ENCODE measurements around the gene SLC22A12.

SLC22A12 gene

DNA sequence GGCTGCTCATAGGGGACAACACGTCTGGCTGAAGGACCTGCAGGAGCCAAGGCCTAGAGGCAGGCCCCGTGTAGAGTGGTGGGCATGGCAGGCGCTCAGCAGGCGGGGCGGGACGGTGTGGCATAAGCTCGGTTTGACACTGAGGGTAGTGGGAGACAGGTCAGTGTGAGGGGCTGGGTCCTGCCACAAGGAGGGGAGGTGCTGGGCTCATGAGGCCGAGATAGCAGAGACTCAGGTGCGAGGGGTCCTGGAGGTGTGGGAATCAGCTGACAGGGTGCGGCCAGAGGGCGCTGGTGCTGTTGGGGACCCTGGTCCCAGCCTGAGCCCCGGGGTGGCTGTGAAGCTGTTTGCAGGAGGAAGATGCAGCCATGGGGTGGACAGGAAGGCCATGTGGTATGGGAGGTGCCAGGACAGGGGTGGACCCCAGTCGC, 6.7 kb downstream of the SLC22A12 start:
- Histone ChIP-seq H2BK5ac (ENCODE audit: low read length) (no peak overlapping the region), H3K23ac (ENCODE audit: low read depth, low read length, poor library complexity) (no peak overlapping the region), H3K18ac (ENCODE audit: low read length) (peak overlapping the region; percentile 62), H2BK120ac (ENCODE audit: low read depth, low read length) (peak overlapping the region; percentile 97), H3K14ac (ENCODE audit: low read length) (no peak overlapping the region), H3K4me3 (ENCODE audit: low read length in 2 of 2) (no peak overlapping the region), H3K27ac (replicated peaks; ENCODE audit: low read length) (no peak overlapping the region), H3K4me1 (ENCODE audit: control insufficient read depth in 2 of 2, insufficient read depth in 1 of 2, low read depth in 1 of 2, low read length in 2 of 2) (peaks cover 2 to 15% of the 10 kb centered on the region in 2 donors), H3K36me3 (replicated peaks in 1 of 2; ENCODE audit: control insufficient read depth in 2 of 2, insufficient read depth in 2 of 2, low read length in 2 of 2) (no peaks in the 10 kb centered on the region), H2BK12ac (ENCODE audit: low read length) (peak overlapping the region; percentile 75), H4K91ac (ENCODE audit: low read depth, low read length, poor library complexity) (no peak overlapping the region), H3K9ac (ENCODE audit: low read depth, low read length, poor library complexity) (peak overlapping the region; percentile 54), H3K79me1 (ENCODE audit: low read depth, low read length) (no peaks in the 10 kb centered on the region), H3K4ac (ENCODE audit: low read length) (no peak overlapping the region), H2BK15ac (ENCODE audit: low read length) (peak overlapping the region; percentile 68), H4K8ac (ENCODE audit: low read depth, low read length) (peak overlapping the region; percentile 53), H3K9me3 (replicated peaks in 1 of 2; ENCODE audit: control insufficient read depth in 2 of 2, insufficient read depth in 1 of 2, low read depth in 1 of 2, low read length in 2 of 2) (peaks cover 0 to 1% of the 10 kb centered on the region in 2 donors), H3K27me3 (ENCODE audit: control insufficient read depth in 3 of 3, insufficient read depth in 3 of 3, low read depth in 1 of 3, low read length in 3 of 3) (no peaks in the 10 kb centered on the region), H2AK5ac (ENCODE audit: low read depth, low read length) (peak overlapping the region; percentile 76), H2AFZ (ENCODE audit: low read length) (no peak overlapping the region), H3K4me2 (ENCODE audit: insufficient read depth, low read length, poor library complexity, severe bottlenecking) (no peak overlapping the region)
- WGBS, 2 donors (ENCODE audit: extremely low coverage in 2 of 2, insufficient read length in 2 of 2, insufficient replicate concordance in 1 of 2): no CpG with 5 or more reads among the region's 13 CpGs
- DNase-seq (ENCODE audit: low spot score): no peak

DNA sequence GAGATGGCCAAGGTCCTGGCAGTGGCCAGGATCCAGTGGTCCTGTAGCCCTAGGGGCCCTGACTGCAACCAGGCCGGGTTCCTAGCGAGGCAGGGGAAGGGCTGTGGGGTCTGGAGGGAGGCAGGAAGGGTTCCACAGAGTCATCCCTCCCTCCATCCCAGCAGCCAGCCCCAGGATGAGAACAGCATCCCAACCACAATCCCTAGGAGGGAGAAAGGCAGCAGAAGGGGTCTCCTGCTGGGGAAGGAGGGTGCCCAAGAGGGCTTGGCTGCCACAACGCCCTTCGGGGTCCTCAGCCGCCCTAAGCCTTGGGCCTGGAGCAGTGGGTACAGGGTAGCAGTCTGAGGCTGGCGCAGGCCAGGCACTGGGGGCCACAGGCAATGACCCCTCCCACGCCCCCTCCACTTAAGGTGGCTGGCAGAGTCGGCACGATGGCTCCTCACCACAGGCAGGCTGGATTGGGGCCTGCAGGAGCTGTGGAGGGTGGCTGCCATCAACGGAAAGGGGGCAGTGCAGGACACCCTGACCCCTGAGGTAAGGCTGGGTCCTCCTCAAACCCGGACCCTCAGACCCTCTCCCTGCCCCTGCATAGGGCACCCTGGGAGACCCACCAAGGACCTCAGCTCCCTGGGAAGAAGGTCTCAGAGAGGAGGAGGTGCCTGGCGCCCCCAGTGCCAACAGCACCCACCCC, 7.2 kb downstream of the SLC22A12 start:
- Histone ChIP-seq H3K27me3 (ENCODE audit: control insufficient read depth in 3 of 3, insufficient read depth in 3 of 3, low read depth in 1 of 3, low read length in 3 of 3) (no peaks in the 10 kb centered on the region), H3K18ac (ENCODE audit: low read length) (peak overlapping the region; percentile 91), H3K27ac (replicated peaks; ENCODE audit: low read length) (no peak overlapping the region), H4K91ac (ENCODE audit: low read depth, low read length, poor library complexity) (no peak overlapping the region), H3K79me1 (ENCODE audit: low read depth, low read length) (no peaks in the 10 kb centered on the region), H2BK5ac (ENCODE audit: low read length) (peak overlapping the region; percentile 8), H2BK15ac (ENCODE audit: low read length) (peak overlapping the region; percentile 68), H4K8ac (ENCODE audit: low read depth, low read length) (no peak overlapping the region), H2BK12ac (ENCODE audit: low read length) (peak overlapping the region; percentile 75), H3K9me3 (replicated peaks in 1 of 2; ENCODE audit: control insufficient read depth in 2 of 2, insufficient read depth in 1 of 2, low read depth in 1 of 2, low read length in 2 of 2) (peaks cover 0 to 1% of the 10 kb centered on the region in 2 donors), H2AFZ (ENCODE audit: low read length) (no peak overlapping the region), H3K14ac (ENCODE audit: low read length) (peak overlapping the region; percentile 78), H3K9ac (ENCODE audit: low read depth, low read length, poor library complexity) (no peak overlapping the region), H3K4ac (ENCODE audit: low read length) (no peak overlapping the region), H3K36me3 (replicated peaks in 1 of 2; ENCODE audit: control insufficient read depth in 2 of 2, insufficient read depth in 2 of 2, low read length in 2 of 2) (no peaks in the 10 kb centered on the region), H2BK120ac (ENCODE audit: low read depth, low read length) (peak overlapping the region; percentile 97), H3K23ac (ENCODE audit: low read depth, low read length, poor library complexity) (peak overlapping the region; percentile 35), H2AK5ac (ENCODE audit: low read depth, low read length) (peak overlapping the region; percentile 76), H3K4me2 (ENCODE audit: insufficient read depth, low read length, poor library complexity, severe bottlenecking) (no peak overlapping the region), H3K4me1 (ENCODE audit: control insufficient read depth in 2 of 2, insufficient read depth in 1 of 2, low read depth in 1 of 2, low read length in 2 of 2) (peaks cover 8 to 20% of the 10 kb centered on the region in 2 donors), H3K4me3 (ENCODE audit: low read length in 2 of 2) (no peak overlapping the region)
- DNase-seq (ENCODE audit: low spot score): no peak
- no CpG with 5 or more reads among the region's 12 CpGs for WGBS, 2 donors (ENCODE audit: extremely low coverage in 2 of 2, insufficient read length in 2 of 2, insufficient replicate concordance in 1 of 2)

DNA sequence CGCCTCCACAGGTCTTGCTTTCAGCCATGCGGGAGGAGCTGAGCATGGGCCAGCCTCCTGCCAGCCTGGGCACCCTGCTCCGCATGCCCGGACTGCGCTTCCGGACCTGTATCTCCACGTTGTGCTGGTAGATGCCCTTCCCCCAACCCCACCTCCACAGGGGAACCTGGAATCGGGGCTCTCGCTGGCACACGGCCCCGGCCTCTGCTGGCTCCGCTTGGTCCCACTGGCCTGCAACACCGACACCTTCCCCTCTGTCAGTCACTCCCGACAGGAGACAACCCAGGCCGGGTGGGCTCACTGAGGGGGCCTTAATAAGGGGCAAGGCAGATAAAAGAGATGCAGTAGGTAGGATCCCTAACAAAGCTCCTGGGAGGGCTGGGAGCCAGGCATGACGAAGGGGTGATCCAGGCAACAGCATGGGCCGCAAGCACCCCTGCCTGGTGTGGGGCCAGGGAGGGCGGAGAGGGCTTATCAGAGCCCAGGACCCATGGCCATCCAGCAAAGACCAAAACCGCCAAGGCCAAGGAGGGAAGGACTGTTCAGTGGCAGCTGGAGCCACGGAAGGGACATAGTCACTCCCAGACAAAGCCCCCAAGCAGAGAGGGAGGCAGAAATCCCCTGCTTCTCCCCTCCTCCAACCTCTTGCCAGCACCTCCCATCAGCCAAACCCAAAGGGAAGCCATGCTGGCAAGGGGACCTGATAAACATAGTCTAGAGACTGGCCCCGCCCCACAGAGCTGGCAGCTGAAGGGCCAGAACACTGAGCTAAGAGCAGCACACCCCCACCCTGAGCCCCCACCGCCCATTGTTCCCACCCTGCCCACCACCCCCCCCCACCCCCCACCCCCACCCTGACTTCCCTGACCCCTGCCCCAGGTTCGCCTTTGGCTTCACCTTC, 8.0 kb downstream of the SLC22A12 start:
- no peak overlapping the region for H3K9ac ChIP-seq (ENCODE audit: low read depth, low read length, poor library complexity)
- no peak overlapping the region for H4K8ac ChIP-seq (ENCODE audit: low read depth, low read length)
- no peak overlapping the region for H2AFZ ChIP-seq (ENCODE audit: low read length)
- peak overlapping the region; percentile 8 for H2BK5ac ChIP-seq (ENCODE audit: low read length)
- DNase-seq (ENCODE audit: low spot score): no peak
- H3K4ac ChIP-seq (ENCODE audit: low read length): no peak overlapping the region
- H3K23ac ChIP-seq (ENCODE audit: low read depth, low read length, poor library complexity): no peak overlapping the region
- peaks cover 8 to 22% of the 10 kb centered on the region in 2 donors for H3K4me1 ChIP-seq (ENCODE audit: control insufficient read depth in 2 of 2, insufficient read depth in 1 of 2, low read depth in 1 of 2, low read length in 2 of 2)
- no peaks in the 10 kb centered on the region for H3K36me3 ChIP-seq (replicated peaks in 1 of 2; ENCODE audit: control insufficient read depth in 2 of 2, insufficient read depth in 2 of 2, low read length in 2 of 2)
- H2BK12ac ChIP-seq (ENCODE audit: low read length): peak overlapping the region; percentile 46
- H3K27ac ChIP-seq (replicated peaks; ENCODE audit: low read length): no peak overlapping the region
- no peaks in the 10 kb centered on the region for H3K27me3 ChIP-seq (ENCODE audit: control insufficient read depth in 3 of 3, insufficient read depth in 3 of 3, low read depth in 1 of 3, low read length in 3 of 3)
- peak overlapping the region; percentile 30 for H2BK120ac ChIP-seq (ENCODE audit: low read depth, low read length)
- no peaks in the 10 kb centered on the region for H3K79me1 ChIP-seq (ENCODE audit: low read depth, low read length)
- no peak overlapping the region for H4K91ac ChIP-seq (ENCODE audit: low read depth, low read length, poor library complexity)
- no peak overlapping the region for H3K4me2 ChIP-seq (ENCODE audit: insufficient read depth, low read length, poor library complexity, severe bottlenecking)
- peak overlapping the region; percentile 91 for H3K18ac ChIP-seq (ENCODE audit: low read length)
- WGBS, 2 donors (ENCODE audit: extremely low coverage in 2 of 2, insufficient read length in 2 of 2, insufficient replicate concordance in 1 of 2): no CpG with 5 or more reads among the region's 23 CpGs
- H2BK15ac ChIP-seq (ENCODE audit: low read length): no peak overlapping the region
- H2AK5ac ChIP-seq (ENCODE audit: low read depth, low read length): peak overlapping the region; percentile 92
- peaks cover 0 to 1% of the 10 kb centered on the region in 2 donors for H3K9me3 ChIP-seq (replicated peaks in 1 of 2; ENCODE audit: control insufficient read depth in 2 of 2, insufficient read depth in 1 of 2, low read depth in 1 of 2, low read length in 2 of 2)
- H3K4me3 ChIP-seq (ENCODE audit: low read length in 2 of 2): no peak overlapping the region
- H3K14ac ChIP-seq (ENCODE audit: low read length): peak overlapping the region; percentile 78

DNA sequence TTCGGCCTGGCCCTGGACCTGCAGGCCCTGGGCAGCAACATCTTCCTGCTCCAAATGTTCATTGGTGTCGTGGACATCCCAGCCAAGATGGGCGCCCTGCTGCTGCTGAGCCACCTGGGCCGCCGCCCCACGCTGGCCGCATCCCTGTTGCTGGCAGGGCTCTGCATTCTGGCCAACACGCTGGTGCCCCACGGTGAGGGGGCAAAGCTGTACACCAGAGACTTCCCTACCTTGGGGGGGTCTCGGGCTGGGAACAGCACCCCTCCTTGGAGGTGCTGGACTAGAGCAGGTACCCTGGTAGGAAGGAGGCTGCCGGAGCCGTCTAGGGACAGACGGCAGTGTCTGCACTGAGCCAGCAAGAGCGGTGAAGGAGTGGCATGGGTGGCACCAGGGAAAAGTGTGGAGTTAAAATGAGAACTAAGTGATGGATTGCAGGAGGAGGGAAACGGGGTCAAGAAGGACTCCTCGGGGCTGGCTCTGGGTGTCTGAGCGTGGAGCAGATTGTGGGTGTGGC, 8.7 kb downstream of the SLC22A12 start:
- no peak overlapping the region for H3K27ac ChIP-seq (replicated peaks; ENCODE audit: low read length)
- H2BK12ac ChIP-seq (ENCODE audit: low read length): no peak overlapping the region
- H3K18ac ChIP-seq (ENCODE audit: low read length): peak overlapping the region; percentile 61
- no peak for DNase-seq (ENCODE audit: low spot score)
- no peak overlapping the region for H3K4ac ChIP-seq (ENCODE audit: low read length)
- no peak overlapping the region for H2BK15ac ChIP-seq (ENCODE audit: low read length)
- H2BK5ac ChIP-seq (ENCODE audit: low read length): no peak overlapping the region
- no peak overlapping the region for H4K8ac ChIP-seq (ENCODE audit: low read depth, low read length)
- no peaks in the 10 kb centered on the region for H3K36me3 ChIP-seq (replicated peaks in 1 of 2; ENCODE audit: control insufficient read depth in 2 of 2, insufficient read depth in 2 of 2, low read length in 2 of 2)
- no peak overlapping the region for H3K9ac ChIP-seq (ENCODE audit: low read depth, low read length, poor library complexity)
- H3K14ac ChIP-seq (ENCODE audit: low read length): no peak overlapping the region
- H2AK5ac ChIP-seq (ENCODE audit: low read depth, low read length): peak overlapping the region; percentile 92
- no peak overlapping the region for H4K91ac ChIP-seq (ENCODE audit: low read depth, low read length, poor library complexity)
- H3K4me1 ChIP-seq (ENCODE audit: control insufficient read depth in 2 of 2, insufficient read depth in 1 of 2, low read depth in 1 of 2, low read length in 2 of 2): peaks cover 8 to 22% of the 10 kb centered on the region in 2 donors
- no peak overlapping the region for H3K4me3 ChIP-seq (ENCODE audit: low read length in 2 of 2)
- H2BK120ac ChIP-seq (ENCODE audit: low read depth, low read length): no peak overlapping the region
- H3K9me3 ChIP-seq (replicated peaks in 1 of 2; ENCODE audit: control insufficient read depth in 2 of 2, insufficient read depth in 1 of 2, low read depth in 1 of 2, low read length in 2 of 2): peaks cover 0 to 1% of the 10 kb centered on the region in 2 donors
- H3K23ac ChIP-seq (ENCODE audit: low read depth, low read length, poor library complexity): peak overlapping the region; percentile 37
- no peaks in the 10 kb centered on the region for H3K27me3 ChIP-seq (ENCODE audit: control insufficient read depth in 3 of 3, insufficient read depth in 3 of 3, low read depth in 1 of 3, low read length in 3 of 3)
- no peak overlapping the region for H2AFZ ChIP-seq (ENCODE audit: low read length)
- H3K79me1 ChIP-seq (ENCODE audit: low read depth, low read length): no peaks in the 10 kb centered on the region
- H3K4me2 ChIP-seq (ENCODE audit: insufficient read depth, low read length, poor library complexity, severe bottlenecking): no peak overlapping the region
- no CpG with 5 or more reads among the region's 17 CpGs for WGBS, 2 donors (ENCODE audit: extremely low coverage in 2 of 2, insufficient read length in 2 of 2, insufficient replicate concordance in 1 of 2)
